Measurements from ENCODE around the gene ADH4.

- TF ChIP-seq EZH2 (IDR thresholded peaks at IDR 0.05) (no peak), RAD21 (IDR thresholded peaks at IDR 0.05; ENCODE audit: low read depth) (no peak), REST (IDR thresholded peaks at IDR 0.05; ENCODE audit: low read depth) (no peak), MAX (IDR thresholded peaks at IDR 0.05) (no peak), CTCF (IDR thresholded peaks at IDR 0.05 in 2 of 3, conservative IDR thresholded peaks at IDR 0.05 in 1 of 3; ENCODE audit: borderline replicate concordance in 1 of 3, insufficient read depth in 1 of 3, low read depth in 2 of 3, low read length in 2 of 3) (no peak), POLR2AphosphoS5 (IDR thresholded peaks at IDR 0.05; ENCODE audit: low read depth, low read length) (no peak), JUND (IDR thresholded peaks at IDR 0.05) (no peak), ATF3 (IDR thresholded peaks at IDR 0.05) (no peak)
Measured at GRCh38 chr4:99144587-99144986, 490 bp upstream of the ADH4 start.
